ENCODE data around the gene PAX7.
A peak's percentile ranks its signal among the peaks of the same experiment; 100 is the strongest.

PAX7 gene

DNA sequence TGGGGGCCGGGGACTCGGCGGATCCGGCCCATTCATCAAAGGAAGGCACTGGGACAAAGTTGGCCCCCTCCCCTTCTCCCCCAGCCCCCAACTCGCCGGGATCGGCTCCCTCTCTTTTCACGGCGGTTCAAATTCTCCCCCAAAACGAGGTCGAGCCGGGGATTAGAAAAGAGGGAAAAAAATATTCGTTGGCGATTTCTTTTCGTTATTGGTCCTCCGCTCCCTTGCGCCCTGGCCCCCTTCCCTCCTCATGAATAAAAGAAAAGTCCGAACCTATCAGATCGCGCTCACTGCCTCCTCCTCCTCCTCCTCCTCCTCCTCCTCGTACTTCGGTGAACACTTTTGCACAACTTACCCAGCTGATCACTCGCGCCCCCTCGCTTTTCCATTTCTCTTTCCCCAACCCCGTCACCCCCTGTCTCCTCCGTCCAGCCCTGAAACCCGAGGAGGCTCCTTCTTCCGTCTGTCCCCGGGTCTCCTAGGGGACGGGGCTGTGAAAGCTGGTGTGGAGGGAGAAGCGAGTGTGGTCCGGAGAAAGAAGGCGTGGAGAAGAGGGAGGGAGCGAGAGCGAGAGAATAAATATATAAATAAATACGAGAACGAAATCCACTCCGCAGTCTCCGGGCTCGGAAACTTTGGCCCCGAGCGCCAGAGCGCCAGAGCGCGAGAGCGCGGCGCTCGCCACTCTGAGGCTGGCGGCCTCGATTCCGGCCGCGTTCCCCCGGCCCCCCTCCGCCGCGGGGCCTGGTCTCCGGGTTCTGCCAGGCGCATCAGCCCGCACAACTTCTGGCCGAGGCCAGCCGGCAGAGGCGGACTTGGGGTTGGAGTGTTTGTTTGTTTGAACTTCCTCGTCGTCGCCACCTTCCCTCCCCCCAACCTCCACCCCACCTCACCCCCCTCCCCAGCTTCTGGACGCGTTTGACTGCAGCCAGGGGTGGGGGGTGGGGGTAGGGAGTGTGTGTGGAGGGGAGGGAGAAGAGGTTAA is at the start of gene PAX7:
TSS of gene PAX7 (plus strand) at position 336 of the 985 bp plus-strand sequence. CDS start 758 bp downstream, outside the sequence.
- H3K27ac ChIP-seq (ENCODE audit: low read length), result no peak within 1 kb of the TSS
- H3K4me1 ChIP-seq (ENCODE audit: insufficient read depth, low read length), result no peaks in the 10 kb centered on the region
- H2AFZ ChIP-seq (ENCODE audit: low read depth, low read length), result no peak within 1 kb of the TSS
- TF ChIP-seq EZH2 (IDR thresholded peaks at IDR 0.05; ENCODE audit: borderline replicate concordance, low read depth, low read length, severe bottlenecking) (no peak), CTCF (IDR thresholded peaks at IDR 0.05; ENCODE audit: borderline replicate concordance, extremely low read depth, low read length, poor library complexity, severe bottlenecking) (no peak)
- no peak within 1 kb of the TSS for H3K4me2 ChIP-seq (ENCODE audit: insufficient read depth, low read length)
- no peak within 1 kb of the TSS for H3K4me3 ChIP-seq (ENCODE audit: low read depth in 1 of 2, low read length in 2 of 2)
- no peaks in the 10 kb centered on the region for H3K36me3 ChIP-seq (ENCODE audit: insufficient read depth, low read length)
- peaks cover 4% of the 10 kb centered on the region; the same call in 1 of the 2 replicates for H4K20me1 ChIP-seq (ENCODE audit: insufficient read depth, low read length)
- no peak for ATAC-seq (ENCODE audit: insufficient read depth, low read depth)
- no peak within 1 kb of the TSS for H3K9ac ChIP-seq (ENCODE audit: low read depth, low read length)
- DNase-seq, result no peak
- H3K79me2 ChIP-seq (ENCODE audit: insufficient read depth, low read length), result no peaks in the 10 kb centered on the region
- peaks cover 24% of the 10 kb centered on the region for H3K27me3 ChIP-seq (ENCODE audit: insufficient read depth, low read length, poor library complexity)
- H3K9me3 ChIP-seq (ENCODE audit: insufficient read depth, low read length, severe bottlenecking), result no peaks in the 10 kb centered on the region

GRCh38 chr1:18581420-18581880 is 49.2 kb upstream of the PAX7 start:
- no peak overlapping the region for H3K4me2 ChIP-seq (ENCODE audit: insufficient read depth, low read length)
- no peak overlapping the region for H2AFZ ChIP-seq (ENCODE audit: low read depth, low read length)

GRCh38 chr1:18582890-18583289 is 47.8 kb upstream of the PAX7 start:
- Histone ChIP-seq H3K27me3 (ENCODE audit: insufficient read depth, low read length, poor library complexity) (peaks cover 5% of the 10 kb centered on the region), H3K4me2 (ENCODE audit: insufficient read depth, low read length) (no peak overlapping the region), H3K4me3 (ENCODE audit: low read depth in 1 of 2, low read length in 2 of 2) (no peak overlapping the region), H3K36me3 (ENCODE audit: insufficient read depth, low read length) (no peaks in the 10 kb centered on the region), H3K9me3 (ENCODE audit: insufficient read depth, low read length, severe bottlenecking) (no peaks in the 10 kb centered on the region), H3K27ac (ENCODE audit: low read length) (no peak overlapping the region), H4K20me1 (ENCODE audit: insufficient read depth, low read length) (no peaks in the 10 kb centered on the region), H3K79me2 (ENCODE audit: insufficient read depth, low read length) (no peaks in the 10 kb centered on the region), H2AFZ (ENCODE audit: low read depth, low read length) (no peak overlapping the region), H3K9ac (ENCODE audit: low read depth, low read length) (no peak overlapping the region), H3K4me1 (ENCODE audit: insufficient read depth, low read length) (no peaks in the 10 kb centered on the region)
- TF ChIP-seq EZH2 (IDR thresholded peaks at IDR 0.05; ENCODE audit: borderline replicate concordance, low read depth, low read length, severe bottlenecking) (no peak), CTCF (IDR thresholded peaks at IDR 0.05; ENCODE audit: borderline replicate concordance, extremely low read depth, low read length, poor library complexity, severe bottlenecking) (no peak)
- ATAC-seq (ENCODE audit: insufficient read depth, low read depth) (no peak), DNase-seq (no peak)

More at GRCh38 chr1:18581420-18581880, 49.2 kb upstream of the PAX7 start:
- peak; percentile 52; the same call in 1 of the 3 replicates for ATAC-seq (ENCODE audit: insufficient read depth, low read depth)
- Histone ChIP-seq H3K9me3 (ENCODE audit: insufficient read depth, low read length, severe bottlenecking) (no peaks in the 10 kb centered on the region), H3K9ac (ENCODE audit: low read depth, low read length) (no peak overlapping the region), H3K27ac (ENCODE audit: low read length) (no peak overlapping the region), H3K27me3 (ENCODE audit: insufficient read depth, low read length, poor library complexity) (no peaks in the 10 kb centered on the region), H3K79me2 (ENCODE audit: insufficient read depth, low read length) (no peaks in the 10 kb centered on the region), H3K4me1 (ENCODE audit: insufficient read depth, low read length) (no peaks in the 10 kb centered on the region), H3K36me3 (ENCODE audit: insufficient read depth, low read length) (no peaks in the 10 kb centered on the region), H3K4me3 (ENCODE audit: low read depth in 1 of 2, low read length in 2 of 2) (no peak overlapping the region), H4K20me1 (ENCODE audit: insufficient read depth, low read length) (no peaks in the 10 kb centered on the region)
- DNase-seq, result peak; percentile 35
- TF ChIP-seq EZH2 (IDR thresholded peaks at IDR 0.05; ENCODE audit: borderline replicate concordance, low read depth, low read length, severe bottlenecking) (no peak), CTCF (IDR thresholded peaks at IDR 0.05; ENCODE audit: borderline replicate concordance, extremely low read depth, low read length, poor library complexity, severe bottlenecking) (peak; percentile 66)
